Stimulated activated CD8-positive, alpha-beta memory T cell treated with anti-CD3 and anti-CD28 coated beads, Interleukin-4, amount 100 ng/mL, for 24 hours (primary cell): ENCODE data around the gene IQCM.

ENCODE experiments used
- DNase-seq: peaks from one replicate; pipeline ENCODE4 v3.0.0-alpha.2; 2020; ENCODE audit warnings: low read depth

Gene IQCM

DNA sequence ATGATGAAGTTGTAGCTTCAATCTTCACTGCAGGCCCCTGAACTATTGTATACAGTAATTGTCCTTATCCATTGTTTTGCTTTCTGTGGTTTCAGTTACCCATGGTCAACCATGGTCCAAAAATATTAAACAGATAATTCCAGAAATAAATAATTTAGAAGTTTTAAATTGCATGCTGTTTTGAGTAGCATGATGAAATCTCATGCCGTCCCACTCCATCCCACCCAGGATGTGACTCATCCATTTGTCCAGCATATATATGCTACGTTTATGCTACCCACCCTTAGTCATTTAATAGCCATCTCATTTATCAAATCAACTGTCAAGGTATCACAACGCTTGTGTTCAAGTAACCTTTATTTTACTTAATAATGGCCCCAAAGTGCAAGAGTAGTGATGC lies 34.5 kb downstream of the IQCM start:
- no peak for DNase-seq

DNA sequence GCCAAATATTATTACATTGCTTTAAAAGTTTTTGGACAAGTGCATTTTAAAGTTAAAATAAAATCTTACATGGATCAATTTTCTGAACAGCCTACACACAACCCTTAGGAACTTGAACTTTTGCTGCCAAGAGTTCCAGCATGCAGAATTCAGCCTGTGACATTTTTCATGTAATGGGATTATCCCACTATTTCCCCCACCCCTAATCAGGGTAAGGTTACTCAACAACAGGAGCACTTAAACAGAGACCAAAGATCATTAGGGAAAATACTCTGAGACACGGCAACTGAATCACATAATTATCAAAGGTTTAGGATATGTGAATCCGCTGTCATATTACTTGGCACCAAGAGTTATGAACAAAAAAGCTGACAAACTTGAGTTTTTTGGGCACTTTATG lies 47.2 kb downstream of the IQCM start:
- DNase-seq: no peak

DNA sequence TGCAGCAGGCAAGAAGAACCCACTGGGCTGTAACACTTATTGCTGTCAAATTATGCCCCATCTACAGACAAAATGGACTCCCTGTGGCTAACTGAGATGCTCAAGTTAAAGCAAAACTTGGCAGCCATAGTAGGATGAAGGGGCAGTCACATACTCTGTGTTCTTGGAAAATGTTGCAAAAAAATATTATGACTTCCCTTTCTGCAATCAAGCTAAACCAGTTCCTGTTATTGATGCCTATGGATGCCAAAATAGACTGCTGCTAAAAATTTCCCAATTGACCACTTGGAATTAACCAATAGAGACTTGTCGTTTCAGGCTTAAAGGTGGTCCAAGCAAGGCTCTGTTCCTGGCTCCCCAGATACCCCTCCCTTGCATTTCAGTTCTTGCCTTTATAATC lies 49.5 kb downstream of the IQCM start:
- DNase-seq: no peak

DNA sequence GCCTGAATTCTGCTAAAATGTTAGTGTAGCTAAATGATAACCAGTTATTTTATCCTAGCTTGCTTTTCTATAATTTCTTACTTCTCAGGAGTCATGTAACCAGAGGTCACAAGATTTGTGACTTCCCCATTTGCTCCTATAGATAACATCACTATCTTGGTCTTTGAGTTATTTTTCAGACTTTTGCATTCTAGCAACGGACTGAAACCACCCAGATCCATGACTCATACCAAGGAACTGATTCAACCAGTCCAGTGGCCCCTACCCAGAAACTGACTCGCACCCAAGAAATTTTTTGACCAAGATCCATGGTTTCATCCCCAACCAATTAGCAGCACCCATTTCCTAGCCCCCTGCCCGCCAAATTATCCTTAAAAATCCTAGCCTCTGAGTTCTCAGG lies 50.0 kb downstream of the IQCM start:
- DNase-seq: no peak

DNA sequence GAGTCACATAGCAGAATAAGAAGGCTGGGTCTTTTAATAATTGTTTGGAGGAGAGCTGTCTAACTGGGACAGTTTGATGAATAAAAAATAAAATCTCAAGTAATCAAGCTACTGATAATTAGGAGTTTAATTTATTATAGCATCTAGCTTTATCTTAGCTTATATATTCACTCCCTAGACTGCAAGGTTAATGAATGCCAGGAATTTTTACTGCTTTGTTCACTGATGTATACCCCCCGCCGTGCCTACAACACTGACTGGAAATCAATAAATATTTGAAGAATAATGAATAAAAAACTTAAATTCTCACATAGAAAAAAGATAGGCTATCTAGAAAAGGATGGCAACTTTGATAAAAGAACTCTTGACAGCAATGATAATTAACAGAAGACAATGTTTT lies 59.7 kb downstream of the IQCM start:
- DNase-seq: no peak

DNA sequence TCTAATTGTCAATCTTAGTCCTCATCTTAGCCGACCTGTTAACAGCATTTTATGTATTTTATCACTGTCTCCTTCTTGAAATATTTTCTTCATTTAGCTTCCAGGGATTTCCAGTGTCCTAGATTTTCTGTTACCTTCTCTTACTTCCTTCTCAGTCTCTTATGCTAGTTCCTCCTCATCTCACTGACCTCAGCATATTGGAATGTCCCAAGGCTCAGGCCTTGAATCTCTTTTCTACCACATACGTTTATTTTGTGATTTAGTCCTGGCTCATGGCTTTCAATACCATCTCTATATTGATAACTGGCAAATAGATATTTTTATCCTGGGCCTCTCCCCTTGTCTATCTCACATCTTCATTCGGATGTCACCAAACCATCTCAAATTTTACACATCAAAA lies 61.1 kb downstream of the IQCM start:
- DNase-seq: no peak

DNA sequence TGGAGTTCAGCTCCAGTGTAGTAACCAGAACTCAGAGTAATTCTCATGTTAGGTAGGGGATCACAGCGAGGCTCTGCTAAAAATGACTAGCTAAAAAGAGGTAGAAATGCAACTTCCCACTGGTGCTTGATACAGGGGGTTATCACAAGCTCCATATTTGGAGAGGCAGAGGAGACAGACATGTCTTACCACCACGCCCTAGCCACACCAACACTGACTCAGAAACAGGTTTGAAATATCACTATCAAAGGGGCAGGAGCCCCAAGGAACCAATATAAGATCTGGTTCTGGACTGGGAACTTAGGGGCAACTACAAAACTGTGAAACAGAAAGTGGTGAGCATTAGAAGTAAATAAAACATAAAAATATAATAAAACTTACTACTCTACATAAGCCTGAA lies 62.9 kb downstream of the IQCM start:
- DNase-seq: no peak

DNA sequence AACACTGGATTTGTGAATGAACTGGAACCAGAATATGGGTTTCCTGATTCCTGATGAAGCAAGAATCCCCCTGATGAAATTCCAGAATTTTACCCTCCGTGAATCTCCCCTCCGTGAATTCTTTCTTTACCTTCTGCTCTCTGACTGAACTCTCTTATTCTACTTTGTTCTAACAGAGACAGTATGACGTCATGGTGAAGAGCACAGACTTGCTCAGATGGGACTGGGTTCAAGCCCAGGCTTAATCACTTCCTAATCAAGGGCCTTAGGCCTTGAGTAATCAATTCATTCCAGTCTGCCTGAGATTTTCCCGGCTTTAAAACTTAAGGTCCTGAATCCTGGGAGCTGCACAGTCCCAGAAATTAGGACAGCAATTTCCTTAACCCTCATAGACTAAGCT lies 64.5 kb downstream of the IQCM start:
- DNase-seq: no peak

DNA sequence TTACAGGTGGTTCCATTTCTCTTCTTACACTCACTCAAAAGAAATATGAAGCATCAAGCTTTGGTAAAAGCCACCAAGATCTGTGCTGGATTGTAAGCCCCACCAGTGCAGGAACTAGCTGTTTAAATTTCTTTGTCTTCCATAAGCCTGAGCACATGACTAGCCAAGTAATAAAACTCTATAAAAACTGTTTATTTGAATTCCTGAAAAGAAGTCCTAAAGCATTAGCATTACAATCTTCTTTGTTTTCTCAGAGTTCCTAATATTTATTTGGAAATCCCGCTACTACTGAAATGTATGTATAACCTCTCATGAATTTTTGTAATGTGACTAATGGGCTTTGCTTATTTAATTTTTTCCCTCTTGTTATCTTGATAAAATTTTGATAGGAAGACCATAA lies 65.9 kb downstream of the IQCM start:
- no peak for DNase-seq

DNA sequence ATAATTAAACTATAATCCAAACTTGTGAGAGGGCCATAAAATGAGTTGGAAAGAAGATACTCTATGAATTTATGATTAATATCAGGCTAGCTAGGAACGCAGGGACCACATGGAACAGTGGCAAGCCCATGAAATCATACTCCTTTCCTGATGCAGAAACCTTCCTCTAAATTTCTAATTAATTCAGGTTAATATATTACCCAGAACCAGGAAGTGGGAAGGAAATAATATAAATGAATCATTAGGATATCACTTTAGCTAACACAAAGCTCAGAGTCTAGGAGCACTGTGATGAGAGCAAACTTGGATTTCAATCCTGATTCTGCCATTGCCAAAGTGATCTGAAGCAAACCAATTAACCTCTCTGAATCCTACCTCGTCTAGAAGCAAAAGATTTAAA lies 68.0 kb downstream of the IQCM start:
- DNase-seq: no peak

DNA sequence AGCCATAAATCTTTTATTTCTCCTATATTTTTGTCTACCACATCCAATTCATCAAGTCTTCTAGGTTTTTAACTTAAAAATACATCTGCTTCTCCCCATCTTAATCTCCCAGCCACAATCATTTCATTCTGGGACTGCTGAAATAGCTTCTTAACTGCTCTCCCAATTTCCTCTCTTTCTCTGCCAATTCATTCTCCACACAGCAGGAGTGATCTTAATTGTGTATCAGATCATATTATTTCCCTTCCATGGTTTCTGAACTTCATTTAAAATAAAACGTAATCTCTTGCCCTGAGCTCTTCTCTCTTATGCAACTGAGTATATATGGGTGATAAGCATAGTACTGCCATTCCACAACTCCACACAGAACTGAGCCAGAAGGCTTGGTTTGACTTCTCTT lies 69.4 kb downstream of the IQCM start:
- DNase-seq: no peak

DNA sequence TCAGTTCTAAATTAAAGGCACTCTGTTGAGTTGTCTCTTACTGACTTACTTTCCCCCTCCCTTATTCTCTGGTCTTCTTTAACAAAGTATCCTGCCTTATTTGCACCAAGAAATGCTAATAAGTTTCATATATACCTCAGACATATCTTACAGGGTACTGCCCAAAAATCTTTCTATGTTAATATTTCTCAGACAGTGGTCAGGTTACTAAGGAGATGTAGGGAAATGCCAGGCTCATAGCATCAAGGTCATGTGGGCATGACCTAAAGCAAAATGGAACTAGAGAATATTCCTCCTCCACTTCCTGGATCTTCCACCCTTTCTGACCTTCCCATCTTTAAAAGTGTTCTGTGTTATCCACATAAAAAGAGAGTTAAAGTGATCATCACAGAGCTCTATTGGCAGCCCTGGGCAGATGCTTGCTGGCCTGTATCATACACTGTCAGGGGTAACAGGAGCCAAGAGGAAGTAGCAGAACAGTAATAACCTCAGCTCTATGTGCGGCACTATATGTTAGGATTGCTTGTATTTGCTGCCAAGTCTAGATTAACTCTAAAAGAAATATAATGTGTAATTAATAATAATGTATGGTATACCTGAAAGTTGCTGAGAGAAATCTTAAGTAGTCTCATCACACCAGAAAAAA lies 74.3 kb downstream of the IQCM start:
- no peak for DNase-seq

DNA sequence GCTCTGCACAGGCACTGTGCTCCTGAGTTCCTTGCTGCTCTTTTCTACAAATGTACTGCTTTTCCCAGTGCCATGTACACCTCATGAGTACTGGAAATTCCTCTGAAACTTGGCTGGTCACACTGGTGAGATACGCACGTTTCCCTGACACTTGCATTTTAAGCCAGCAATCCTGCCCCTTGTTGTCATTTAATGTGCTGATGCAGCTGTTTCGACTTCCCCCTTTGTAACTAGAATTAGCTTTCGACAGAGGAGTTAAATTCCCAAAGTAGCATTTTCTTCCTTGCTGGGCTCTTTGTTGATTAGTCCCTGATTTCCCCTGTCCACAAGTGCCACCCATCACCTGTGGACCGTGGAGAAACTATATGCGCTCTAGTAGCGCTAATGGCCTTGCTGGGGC lies 77.5 kb downstream of the IQCM start:
- DNase-seq: no peak

DNA sequence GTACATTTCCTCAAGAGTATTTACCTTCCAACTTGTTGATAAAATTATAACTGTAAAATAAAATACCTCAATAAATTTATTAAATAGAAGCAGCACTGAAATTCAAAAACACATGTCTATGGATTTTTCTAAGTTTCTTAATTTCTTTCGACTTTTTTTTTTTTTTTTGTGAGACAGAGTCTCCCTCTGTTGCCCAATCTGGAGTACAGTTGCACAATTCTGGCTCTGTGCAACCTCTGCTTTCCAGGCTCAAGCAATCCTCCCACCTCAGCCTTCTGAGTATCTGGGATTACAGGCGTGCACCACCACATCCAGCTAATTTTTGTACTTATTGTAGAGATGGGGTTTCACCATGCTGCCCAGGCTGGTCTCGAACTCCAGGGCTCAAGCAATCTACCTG lies 79.8 kb downstream of the IQCM start:
- DNase-seq: no peak

DNA sequence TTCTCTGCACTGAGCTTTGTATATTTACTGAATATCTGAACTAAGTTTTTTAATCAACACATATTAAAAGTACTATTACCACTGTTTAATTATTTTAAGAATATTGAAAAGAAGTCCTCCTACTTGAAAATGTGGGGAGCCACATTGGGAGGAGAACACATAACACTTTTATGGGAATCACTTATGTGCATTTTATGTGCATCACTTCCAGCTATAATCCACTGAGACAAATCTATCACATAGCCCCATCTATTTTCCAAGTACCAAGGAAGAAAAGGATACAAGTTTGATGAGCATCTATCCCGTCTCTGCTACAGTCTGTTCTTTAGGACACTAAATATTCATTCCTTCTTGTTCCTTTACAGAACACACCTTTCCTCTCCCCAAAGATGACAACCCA lies 87.2 kb downstream of the IQCM start:
- no peak for DNase-seq

DNA sequence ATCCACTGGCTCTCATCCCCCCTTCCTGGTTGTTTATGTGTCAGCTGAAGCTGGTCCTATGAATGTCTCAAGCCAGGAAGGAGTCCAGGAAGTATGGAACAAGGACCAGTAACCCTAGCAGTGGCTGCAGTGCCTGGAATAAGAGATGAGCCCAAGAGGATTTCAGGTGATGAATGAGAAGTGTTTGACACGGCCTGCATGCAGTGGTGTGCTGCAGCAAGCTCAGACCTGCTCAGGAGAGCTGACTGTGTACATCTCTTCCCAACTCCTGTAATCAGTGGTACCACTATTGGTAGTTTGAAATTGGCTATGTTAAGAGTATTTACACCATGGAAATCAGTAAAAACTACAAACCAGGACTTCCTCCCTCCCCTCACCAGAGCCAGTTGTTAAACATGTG lies 88.0 kb downstream of the IQCM start:
- DNase-seq: no peak

DNA sequence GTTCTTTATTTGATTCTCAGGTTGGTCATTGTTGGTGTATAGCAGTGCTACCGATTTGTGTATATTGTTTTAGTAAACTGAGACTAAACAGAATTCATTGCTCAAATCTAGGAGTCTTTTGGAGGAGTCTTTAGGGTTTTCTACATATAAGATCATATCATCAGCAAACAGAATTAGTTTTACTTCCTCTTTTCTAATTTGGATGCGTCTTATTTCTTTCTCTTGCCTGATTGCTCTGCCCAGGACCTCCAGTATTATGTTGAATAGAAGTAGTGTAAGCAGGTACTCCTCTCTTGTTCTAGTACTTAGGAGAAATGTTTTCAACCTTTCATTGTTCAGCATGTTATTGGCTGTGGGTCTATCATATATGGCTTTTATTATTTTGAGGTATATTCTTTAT lies 92.6 kb downstream of the IQCM start:
- no peak for DNase-seq

DNA sequence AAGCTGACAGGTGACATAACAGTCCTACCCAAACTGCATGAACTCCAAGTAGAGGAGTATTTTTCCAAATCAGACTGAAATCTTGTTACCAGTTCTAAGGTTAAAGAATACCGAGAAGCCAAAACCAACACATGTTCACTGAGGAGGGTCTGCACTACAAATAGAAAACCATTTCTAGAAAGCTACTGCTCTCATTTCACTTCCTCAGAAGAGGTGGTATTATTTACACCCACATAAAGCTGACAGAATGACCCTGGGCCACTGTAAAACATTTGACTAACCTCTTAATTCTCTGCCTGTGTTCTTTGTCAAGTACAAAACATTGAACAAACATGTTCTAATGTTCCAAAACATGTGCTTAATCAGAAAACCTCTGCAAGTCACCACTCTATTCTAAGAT lies 95.8 kb downstream of the IQCM start:
- DNase-seq: no peak

DNA sequence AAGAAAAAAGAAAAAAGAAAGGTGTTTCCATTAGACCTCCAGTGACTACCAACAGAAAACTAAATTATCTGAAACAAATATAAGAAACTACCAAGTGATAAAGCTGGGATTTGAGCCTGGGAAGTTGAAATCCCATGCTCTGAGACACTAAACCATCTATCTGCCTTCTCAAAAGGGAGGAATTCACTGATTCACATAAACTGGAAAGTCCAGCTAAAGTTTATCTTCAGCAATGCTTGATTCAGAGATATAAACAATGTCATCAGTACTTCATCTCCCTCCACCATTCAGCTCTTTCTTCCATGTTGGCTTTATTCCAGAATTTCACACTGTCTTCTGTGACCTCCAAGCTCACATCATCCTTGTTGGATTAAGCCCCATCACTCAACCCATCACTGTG lies 96.3 kb downstream of the IQCM start:
- no peak for DNase-seq

DNA sequence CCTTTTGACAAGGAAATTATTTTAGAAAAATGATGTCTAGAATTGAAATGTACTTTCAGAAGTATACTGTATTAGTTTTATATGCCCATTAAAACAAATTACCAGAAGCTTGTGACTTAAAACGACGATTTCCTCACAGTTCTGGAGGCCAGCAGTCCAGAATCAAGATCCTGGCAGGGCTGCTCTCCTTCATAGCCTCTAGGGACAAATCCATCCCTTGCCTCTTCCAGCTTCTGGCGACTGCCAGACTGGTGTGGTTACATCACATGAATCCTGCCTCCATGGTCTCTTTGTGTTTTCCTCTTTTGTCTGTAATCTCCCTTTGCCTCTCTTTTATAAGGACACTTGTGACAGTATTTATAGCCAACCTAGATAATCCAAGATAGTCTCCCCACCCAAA lies 97.1 kb downstream of the IQCM start:
- DNase-seq: no peak

DNA sequence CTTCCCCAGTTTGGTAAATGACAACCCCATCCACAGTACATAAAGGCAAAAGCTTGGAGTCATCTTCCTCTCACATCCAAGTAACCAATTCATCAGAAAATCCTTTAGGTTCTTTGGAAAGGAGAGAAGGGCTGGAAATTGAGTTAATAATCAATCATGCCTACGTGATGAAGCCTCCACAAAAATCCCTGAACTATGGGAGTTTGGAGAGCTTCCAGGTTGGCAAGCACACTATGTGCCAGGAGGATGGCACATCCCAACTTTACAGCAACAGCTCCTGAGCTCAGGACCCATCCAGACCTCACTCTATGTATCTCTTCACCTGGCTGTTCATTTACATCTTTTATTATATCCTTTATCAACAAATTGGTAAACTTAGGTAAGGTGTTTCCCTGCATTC lies 98.9 kb downstream of the IQCM start:
- no peak for DNase-seq

DNA sequence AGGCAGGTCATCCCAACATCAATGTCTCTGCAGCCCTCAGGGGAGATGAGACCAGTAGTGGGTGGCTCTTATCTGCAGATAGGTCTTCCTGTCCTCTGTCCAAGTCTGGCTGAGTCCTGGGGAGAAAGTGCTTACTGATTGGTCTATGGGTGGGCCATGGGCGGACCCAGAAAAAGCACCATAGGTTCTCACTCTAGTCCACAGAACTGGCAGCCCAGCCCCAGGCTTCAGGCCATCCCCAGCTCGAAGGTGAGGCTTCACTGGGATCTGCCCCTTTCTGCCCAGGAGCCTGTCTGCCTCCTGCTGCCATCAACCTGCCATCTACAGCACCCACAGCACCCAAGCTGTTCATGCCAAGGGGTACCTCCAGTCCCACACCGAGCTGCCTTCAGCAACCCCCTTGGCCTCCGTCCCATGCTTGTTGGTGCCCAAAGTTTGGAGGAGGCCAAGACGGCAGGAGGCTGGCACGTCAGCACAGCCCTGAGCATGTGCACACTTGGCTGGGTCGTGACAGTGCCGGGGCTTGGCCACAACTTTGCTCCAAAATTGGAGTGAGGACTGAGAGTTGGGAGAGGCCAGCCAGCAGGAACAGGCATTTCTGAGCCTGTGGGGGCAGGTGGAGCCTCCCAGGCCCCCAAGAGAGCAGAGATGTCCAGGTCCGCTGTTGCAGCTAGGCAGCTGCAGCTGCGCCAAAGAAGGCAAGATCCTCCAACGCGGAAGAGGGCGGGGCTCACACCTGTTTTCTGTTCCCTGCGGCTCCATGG lies 99.6 kb downstream of the IQCM start:
- no peak for DNase-seq

DNA sequence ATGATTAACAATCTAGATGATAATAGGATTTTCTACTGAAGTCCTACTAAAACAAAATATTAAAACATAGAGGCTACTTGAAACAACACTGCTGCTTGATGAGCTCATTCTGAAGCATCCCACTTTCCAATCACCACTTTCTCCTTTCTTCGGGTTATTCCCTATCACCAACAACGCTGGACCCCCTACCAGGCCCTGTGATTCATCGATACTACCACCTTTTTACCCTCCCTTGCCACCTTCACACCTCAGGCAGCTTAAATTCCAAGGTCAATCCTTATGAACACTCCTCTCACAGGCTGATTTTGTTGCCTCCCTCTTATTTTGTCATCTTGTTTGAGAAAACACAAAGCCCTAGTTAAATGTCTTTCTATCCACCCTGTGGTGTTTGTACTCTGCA lies 102.6 kb downstream of the IQCM start:
- no peak for DNase-seq
